GM19025 (cell line): ENCODE measurements around the gene TBCA.
"Not testable (repeated sequence)": the region's sequence is repeated elsewhere in the genome, so short reads cannot be mapped to it uniquely, and the experiment has no call there.

Experiments used
- ATAC-seq: cut with Tn5 transposase; IDR thresholded peaks from one replicate; pipeline ENCODE4 v1.9.1; 2021; ENCODE audit warnings: mild to moderate bottlenecking, low read depth, moderate library complexity; ENCODE audit not compliant: unreplicated experiment

The TBCA gene

GRCh38 chr5:77773734-77774280 lies 2.3 kb downstream of the TBCA start:
- ATAC-seq: no peak

DNA sequence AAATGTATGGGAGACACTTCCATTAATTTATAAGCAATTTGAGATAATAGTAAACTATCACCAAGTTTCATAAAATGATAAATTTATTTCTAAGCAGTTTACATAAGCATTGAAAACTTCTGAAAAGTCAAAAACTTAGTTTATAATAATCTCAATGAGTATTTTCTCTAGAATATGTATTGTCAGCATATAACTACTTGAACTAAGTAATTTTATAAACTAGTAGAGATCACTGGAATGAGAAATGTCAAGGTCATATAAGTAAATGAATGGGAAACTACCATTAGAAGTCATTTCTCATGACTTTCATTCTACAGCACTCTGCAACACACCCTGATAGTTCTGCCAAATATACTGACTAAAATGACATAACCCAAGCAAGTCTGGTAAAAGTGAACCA lies 3.4 kb downstream of the TBCA start:
- ATAC-seq: no peak

DNA sequence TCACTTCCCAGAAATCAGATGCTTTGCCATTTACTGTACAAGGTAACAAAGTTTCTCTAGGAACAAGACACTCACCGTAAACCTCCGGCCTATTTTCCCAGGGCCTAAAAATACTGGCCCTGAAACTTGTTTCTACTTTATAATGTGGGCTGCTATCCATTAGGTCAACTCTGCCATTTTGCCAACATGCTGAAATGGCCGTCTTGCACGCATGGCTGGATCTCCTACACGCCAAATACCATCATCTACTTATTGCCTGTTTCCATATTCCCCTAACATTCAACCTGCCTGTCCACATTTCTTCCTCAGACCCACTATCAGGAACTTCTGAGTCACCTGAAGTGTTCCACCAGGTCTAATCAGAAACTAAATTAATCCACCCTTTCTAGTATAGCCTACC lies 4.7 kb downstream of the TBCA start:
- ATAC-seq: no peak

DNA sequence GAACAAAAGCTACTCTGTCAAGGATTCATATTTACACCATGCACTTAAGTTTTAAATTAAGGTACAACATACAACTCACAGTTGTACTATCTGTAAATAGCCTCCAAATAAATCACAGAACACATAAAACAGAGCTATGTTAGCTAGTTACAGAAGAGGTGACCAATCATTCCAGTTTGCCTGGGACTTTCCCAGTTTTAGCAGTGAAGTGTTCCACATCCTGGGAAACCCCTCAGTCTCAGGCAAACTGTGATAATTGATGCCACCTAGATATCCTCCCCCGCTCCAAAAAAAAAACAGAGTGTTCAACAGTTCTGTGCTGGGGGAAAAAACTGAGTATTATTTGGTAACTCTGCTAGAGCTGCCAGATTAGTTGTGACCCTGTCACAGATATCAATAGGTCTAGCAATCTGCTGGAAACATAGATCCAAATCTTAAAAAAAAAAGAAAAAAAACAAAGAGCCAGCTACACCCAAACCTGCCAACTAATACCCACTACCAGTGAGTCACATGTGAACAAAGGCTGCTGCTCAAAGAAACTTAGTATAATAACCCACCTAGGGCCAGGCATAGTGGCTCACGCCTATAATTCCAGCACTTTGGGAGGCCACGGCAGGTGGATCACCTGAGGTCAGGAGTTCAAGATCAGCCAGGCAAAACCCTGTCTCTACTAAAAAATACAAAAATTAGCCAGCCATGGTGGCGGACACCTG lies 5.7 kb downstream of the TBCA start:
- no peak for ATAC-seq

DNA sequence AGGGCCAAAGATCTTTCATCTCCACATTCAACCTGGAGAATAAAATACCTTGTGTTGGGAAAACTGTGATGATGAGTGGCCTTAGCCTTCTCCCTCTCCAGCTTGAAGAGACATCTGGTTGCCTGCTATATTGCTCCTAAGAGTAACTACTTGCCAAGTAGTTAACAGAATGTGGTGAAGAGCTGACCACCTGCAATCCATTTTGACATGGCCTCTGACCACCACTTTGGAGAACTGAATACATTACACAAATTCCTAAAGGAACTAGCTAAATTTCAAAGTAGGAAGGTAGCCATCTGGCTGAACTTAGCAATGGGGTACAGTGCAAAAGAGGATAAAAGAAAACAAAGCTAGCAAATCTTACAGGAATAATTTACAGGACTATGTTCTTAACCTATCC lies 7.2 kb downstream of the TBCA start:
- no peak for ATAC-seq

- no peak for ATAC-seq
Observed at GRCh38 chr5:77767301-77767700, 8.8 kb downstream of the TBCA start.

- ATAC-seq: no peak
Observed at GRCh38 chr5:77761606-77762005, 14.5 kb downstream of the TBCA start.

GRCh38 chr5:77758141-77758938 lies 17.8 kb downstream of the TBCA start:
- no peak for ATAC-seq

DNA sequence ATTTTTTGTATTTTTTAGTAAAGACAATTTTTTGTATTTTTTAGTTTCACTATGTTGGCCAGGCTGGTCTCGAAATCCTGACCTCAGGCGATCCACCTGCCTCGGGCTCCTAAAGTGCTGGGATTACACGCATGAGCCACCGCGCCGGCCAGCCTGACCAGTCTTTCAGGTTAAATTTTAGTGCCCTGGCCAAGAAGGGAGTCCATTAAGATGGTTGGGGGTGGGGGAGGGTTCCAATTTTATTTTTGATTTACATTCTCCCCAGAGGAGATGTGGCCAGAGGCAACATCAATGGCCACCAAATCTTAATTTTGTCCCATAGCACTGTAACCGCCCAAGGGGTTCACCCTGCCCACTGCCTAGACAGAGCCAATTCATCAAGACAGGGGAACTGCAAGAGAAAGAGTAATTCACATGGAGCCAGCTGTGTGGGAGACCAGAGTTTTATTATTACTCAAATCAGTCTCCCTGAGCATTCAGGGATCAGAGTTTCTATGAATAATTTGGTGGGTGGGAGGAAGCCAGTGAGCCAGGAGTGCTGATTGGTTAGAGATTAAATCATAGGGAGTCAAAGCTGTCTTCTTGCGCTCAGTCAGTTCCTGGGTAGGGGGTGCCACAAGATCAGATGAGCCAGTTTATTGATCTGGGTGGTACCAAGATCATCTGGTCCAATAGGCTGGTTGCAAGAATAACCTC lies 24.7 kb downstream of the TBCA start:
- ATAC-seq: no peak

DNA sequence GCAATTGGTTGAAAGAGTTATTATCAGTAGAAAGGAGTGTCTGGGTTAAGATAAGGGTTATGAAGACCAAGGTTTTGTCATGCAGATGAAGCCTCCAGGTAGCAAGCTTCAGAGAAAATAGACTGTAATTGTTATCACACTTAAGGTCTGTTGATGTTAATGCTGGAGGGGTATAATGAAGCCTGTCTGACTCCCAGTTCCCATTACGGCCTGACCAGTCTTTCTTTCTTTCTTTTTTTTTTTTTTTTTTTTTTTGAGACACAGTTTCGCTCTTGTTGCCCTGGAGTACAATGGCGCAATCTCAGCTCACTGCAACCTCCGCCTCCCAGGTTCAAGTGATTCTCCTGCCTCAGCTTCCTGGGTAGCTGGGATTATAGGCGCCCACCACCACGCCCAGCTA lies 25.2 kb downstream of the TBCA start:
- not testable (repeated sequence) for ATAC-seq

GRCh38 chr5:77748160-77748559 lies 28.0 kb downstream of the TBCA start:
- ATAC-seq: no peak

GRCh38 chr5:77744116-77744515 lies 32.0 kb downstream of the TBCA start:
- no peak for ATAC-seq

DNA sequence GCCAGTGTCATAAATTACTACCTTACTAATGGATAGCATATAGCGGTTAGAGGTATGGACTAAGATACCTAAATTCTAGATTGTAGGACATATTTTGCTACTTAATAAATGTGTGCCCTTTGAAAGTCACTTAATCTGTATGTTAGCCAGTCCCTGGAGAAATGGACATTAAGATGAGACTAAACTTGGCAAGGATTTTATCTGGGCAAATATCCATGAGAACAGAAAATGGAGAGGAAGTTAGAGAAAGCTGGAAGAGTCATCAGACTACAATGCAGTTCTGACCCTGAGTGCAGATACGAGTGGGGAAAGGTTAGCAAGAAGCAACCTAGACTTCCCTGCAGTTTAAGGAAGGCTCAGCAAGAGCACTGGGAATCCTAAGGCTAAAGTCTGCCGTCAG lies 33.0 kb downstream of the TBCA start:
- no peak for ATAC-seq

DNA sequence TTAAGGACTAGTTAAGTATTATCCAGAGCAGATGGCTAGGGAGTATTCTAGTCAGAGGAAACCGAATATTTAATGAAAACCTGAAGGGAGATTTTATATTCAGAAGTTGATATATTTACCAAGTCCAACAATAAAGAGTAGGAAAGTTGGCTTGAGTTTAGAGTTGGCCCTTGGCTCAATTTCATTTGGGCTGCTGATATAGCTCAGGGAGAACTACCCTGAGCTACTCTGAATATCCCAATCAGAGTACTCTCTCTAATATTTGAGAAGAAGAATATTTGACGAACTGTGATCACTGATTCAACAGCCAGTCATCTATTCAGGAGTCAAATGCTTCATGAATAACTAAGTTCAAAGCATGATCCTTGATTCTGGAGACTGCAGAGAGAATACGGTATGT lies 34.5 kb downstream of the TBCA start:
- no peak for ATAC-seq

DNA sequence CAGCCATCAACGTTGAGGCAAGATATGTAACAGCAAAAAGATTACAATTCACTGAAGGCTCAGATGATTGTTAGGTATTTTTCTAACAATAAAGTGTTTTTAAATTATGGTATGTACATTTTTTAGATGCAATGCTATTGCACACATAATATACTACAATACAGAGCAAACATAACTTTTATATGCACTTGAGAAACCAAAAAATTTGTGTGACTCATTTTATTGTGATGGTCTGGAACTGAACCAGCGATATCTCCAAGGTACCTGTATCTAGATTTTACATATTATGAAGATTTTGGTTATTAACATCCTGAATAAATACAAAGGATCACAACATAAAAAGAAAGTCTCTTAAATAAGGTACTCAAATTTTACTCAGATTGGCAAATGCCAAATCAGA lies 41.3 kb downstream of the TBCA start:
- ATAC-seq: no peak

DNA sequence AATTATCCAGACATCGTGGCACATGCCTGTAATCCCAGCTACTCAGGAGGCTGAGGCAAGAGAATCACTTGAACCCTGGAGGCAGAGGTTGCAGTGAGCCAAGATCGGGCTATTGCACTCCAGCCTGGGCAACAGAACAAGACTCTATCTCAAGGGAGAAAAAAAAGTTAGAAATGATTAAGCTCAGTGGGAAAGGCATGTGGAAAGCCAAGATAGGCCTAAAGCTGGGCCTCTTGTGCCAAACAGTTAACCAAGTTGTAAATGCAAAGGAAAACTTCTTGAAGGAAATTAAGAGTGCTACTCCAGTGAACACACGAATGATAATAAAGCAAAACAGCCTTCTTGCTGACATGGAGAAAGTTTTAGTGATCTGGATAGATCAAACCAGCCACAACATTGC lies 43.0 kb downstream of the TBCA start:
- no peak for ATAC-seq

DNA sequence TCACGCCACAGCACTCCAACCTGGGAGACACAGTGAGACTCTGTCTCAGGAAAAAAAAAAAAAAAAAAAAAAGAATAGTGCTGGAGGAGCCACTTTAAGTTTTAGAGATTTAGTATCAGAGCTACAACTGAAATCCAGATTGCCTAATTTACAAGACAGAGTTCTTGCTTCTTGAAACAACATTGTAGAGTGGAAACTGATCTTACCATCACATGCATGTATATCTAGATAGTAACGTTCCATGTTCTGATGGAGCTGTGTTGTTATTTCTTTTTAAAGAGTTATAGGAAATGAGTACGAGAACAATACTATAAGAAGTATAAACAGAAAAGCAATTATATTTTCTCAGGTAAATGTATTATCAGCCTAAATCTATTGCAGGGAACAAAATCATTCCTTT lies 48.9 kb downstream of the TBCA start:
- ATAC-seq: no peak

- ATAC-seq: no peak
Observed at GRCh38 chr5:77725616-77726015, 50.5 kb downstream of the TBCA start.

GRCh38 chr5:77724934-77725333 lies 51.2 kb downstream of the TBCA start:
- no peak for ATAC-seq

- ATAC-seq: no peak
Observed at GRCh38 chr5:77719666-77720363, 56.3 kb downstream of the TBCA start.
